Measurements from ENCODE around the gene SORCS2. TPM values are rescaled to one million over a fixed set of nuclear protein-coding genes. Genes with fewer than 3 reads are reported as not detected.

SORCS2 gene
- total and polyA plus RNA-seq, 2 experiments from 2014 or later = 0.38 to 1.4 TPM

GRCh38 chr4:7187691-7188090 lies 4.6 kb upstream of the SORCS2 start:
- Histone ChIP-seq H3K27ac (no peak overlapping the region), H4K20me1 (ENCODE audit: insufficient read depth) (no peaks in the 10 kb centered on the region), H3K9me2 (ENCODE audit: insufficient read depth) (no peaks in the 10 kb centered on the region), H3K79me2 (ENCODE audit: insufficient read depth) (no peaks in the 10 kb centered on the region), H3F3A (ENCODE audit: insufficient read depth) (no peaks in the 10 kb centered on the region), H3K36me3 (ENCODE audit: low read depth) (no peaks in the 10 kb centered on the region), H3K4me3 (no peak overlapping the region), H3K4me2 (ENCODE audit: unreplicated experiment) (no peak overlapping the region), H3K4me1 (ENCODE audit: insufficient read depth) (no peaks in the 10 kb centered on the region), H3K9ac (no peak overlapping the region), H3K9me3 (ENCODE audit: low read depth) (no peaks in the 10 kb centered on the region), H3K27me3 (replicated peaks; ENCODE audit: insufficient read depth) (peaks cover 43% of the 10 kb centered on the region), H2AFZ (no peak overlapping the region)
- no peak for DNase-seq
- no peak for TF ChIP-seq EZH2 (IDR thresholded peaks at IDR 0.05; ENCODE audit: insufficient read depth, poor library complexity, severe bottlenecking)
- TF ChIP-seq EZH2phosphoT487 (IDR thresholded peaks at IDR 0.05; ENCODE audit: insufficient read depth, low read depth) = no peak
- in situ Hi-C loops (cut with MboI) = loop anchor here (25.0 kb wide), 1 partner anchor 525 kb away; no protein-coding TSS in a partner anchor
- WGBS, 2 experiments (ENCODE audit: low coverage in 1 of 2, low lambda C conversion rate in 2 of 2, missing lambda C conversion rate in 2 of 2) = 47 to 53% methylated on average over 7 of the region's 7 CpGs

GRCh38 chr4:7189066-7189465 lies 3.3 kb upstream of the SORCS2 start:
- Histone ChIP-seq H2AFZ (no peak overlapping the region), H3K27me3 (replicated peaks; ENCODE audit: insufficient read depth) (peaks cover 50% of the 10 kb centered on the region), H3K4me2 (ENCODE audit: unreplicated experiment) (no peak overlapping the region), H3K9me2 (ENCODE audit: insufficient read depth) (no peaks in the 10 kb centered on the region), H3K27ac (no peak overlapping the region), H3K79me2 (ENCODE audit: insufficient read depth) (no peaks in the 10 kb centered on the region), H3K9ac (no peak overlapping the region), H3K9me3 (ENCODE audit: low read depth) (no peaks in the 10 kb centered on the region), H3K4me3 (no peak overlapping the region), H3K36me3 (ENCODE audit: low read depth) (no peaks in the 10 kb centered on the region), H4K20me1 (ENCODE audit: insufficient read depth) (no peaks in the 10 kb centered on the region), H3K4me1 (ENCODE audit: insufficient read depth) (peaks cover 7% of the 10 kb centered on the region), H3F3A (ENCODE audit: insufficient read depth) (no peaks in the 10 kb centered on the region)
- 63 to 64% methylated on average over 12 of the region's 12 CpGs for WGBS, 2 experiments (ENCODE audit: low coverage in 1 of 2, low lambda C conversion rate in 2 of 2, missing lambda C conversion rate in 2 of 2)
- TF ChIP-seq EZH2 (IDR thresholded peaks at IDR 0.05; ENCODE audit: insufficient read depth, poor library complexity, severe bottlenecking) (no peak), EZH2phosphoT487 (IDR thresholded peaks at IDR 0.05; ENCODE audit: insufficient read depth, low read depth) (no peak)
- no peak for DNase-seq
- in situ Hi-C loops (cut with MboI) = loop anchor here (25.0 kb wide), 1 partner anchor 523 kb away; no protein-coding TSS in a partner anchor

GRCh38 chr4:7189475-7190277 lies 2.7 kb upstream of the SORCS2 start:
- Histone ChIP-seq H2AFZ (no peak overlapping the region), H3K9me3 (ENCODE audit: low read depth) (no peaks in the 10 kb centered on the region), H4K20me1 (ENCODE audit: insufficient read depth) (no peaks in the 10 kb centered on the region), H3K27ac (no peak overlapping the region), H3K9ac (no peak overlapping the region), H3K36me3 (ENCODE audit: low read depth) (no peaks in the 10 kb centered on the region), H3K9me2 (ENCODE audit: insufficient read depth) (no peaks in the 10 kb centered on the region), H3K4me2 (ENCODE audit: unreplicated experiment) (no peak overlapping the region), H3K79me2 (ENCODE audit: insufficient read depth) (no peaks in the 10 kb centered on the region), H3K27me3 (replicated peaks; ENCODE audit: insufficient read depth) (peaks cover 50% of the 10 kb centered on the region), H3K4me3 (no peak overlapping the region), H3K4me1 (ENCODE audit: insufficient read depth) (peaks cover 7% of the 10 kb centered on the region), H3F3A (ENCODE audit: insufficient read depth) (no peaks in the 10 kb centered on the region)
- no peak for DNase-seq
- TF ChIP-seq EZH2phosphoT487 (IDR thresholded peaks at IDR 0.05; ENCODE audit: insufficient read depth, low read depth) (no peak), EZH2 (IDR thresholded peaks at IDR 0.05; ENCODE audit: insufficient read depth, poor library complexity, severe bottlenecking) (no peak)
- 65 to 66% methylated on average over 10 to 11 of the region's 11 CpGs for WGBS, 2 experiments (ENCODE audit: low coverage in 1 of 2, low lambda C conversion rate in 2 of 2, missing lambda C conversion rate in 2 of 2)
- in situ Hi-C loops (cut with MboI) = loop anchor here (10.0 to 25.0 kb wide), 2 partner anchors 105 to 523 kb away; no protein-coding TSS in a partner anchor

GRCh38 chr4:7190278-7190594 lies 2.1 kb upstream of the SORCS2 start:
- Histone ChIP-seq H3K9ac (no peak overlapping the region), H3K4me1 (ENCODE audit: insufficient read depth) (peaks cover 7% of the 10 kb centered on the region), H3K27me3 (replicated peaks; ENCODE audit: insufficient read depth) (peaks cover 50% of the 10 kb centered on the region), H4K20me1 (ENCODE audit: insufficient read depth) (no peaks in the 10 kb centered on the region), H3K79me2 (ENCODE audit: insufficient read depth) (no peaks in the 10 kb centered on the region), H3K36me3 (ENCODE audit: low read depth) (no peaks in the 10 kb centered on the region), H3K9me2 (ENCODE audit: insufficient read depth) (no peaks in the 10 kb centered on the region), H3F3A (ENCODE audit: insufficient read depth) (no peaks in the 10 kb centered on the region), H3K4me3 (no peak overlapping the region), H3K4me2 (ENCODE audit: unreplicated experiment) (no peak overlapping the region), H3K27ac (no peak overlapping the region), H3K9me3 (ENCODE audit: low read depth) (no peaks in the 10 kb centered on the region), H2AFZ (no peak overlapping the region)
- no peak for TF ChIP-seq EZH2phosphoT487 (IDR thresholded peaks at IDR 0.05; ENCODE audit: insufficient read depth, low read depth)
- no peak for TF ChIP-seq EZH2 (IDR thresholded peaks at IDR 0.05; ENCODE audit: insufficient read depth, poor library complexity, severe bottlenecking)
- in situ Hi-C loops (cut with MboI) = loop anchor here (10.0 to 25.0 kb wide), 2 partner anchors 105 to 522 kb away; no protein-coding TSS in a partner anchor
- DNase-seq = no peak
- 86 to 96% methylated on average over 2 of the region's 2 CpGs for WGBS, 2 experiments (ENCODE audit: low coverage in 1 of 2, low lambda C conversion rate in 2 of 2, missing lambda C conversion rate in 2 of 2)

Measured in GM23248 (cell line).